Mesenchymal stem cell (in vitro differentiated cells and primary cell): ENCODE results near the gene BRD3.

Experiments
- DNase-seq: peaks from one replicate; pipeline ENCODE4 v3.0.0-alpha.2; 2013
- H2AFZ ChIP-seq: one replicate; pipeline ENCODE4 v1.6.1; 2013; ENCODE audit warnings: low read depth, mild to moderate bottlenecking, control low read depth, inconsistent platforms, low read length, moderate library complexity
- H2AK5ac ChIP-seq: 2 replicates; pipeline ENCODE4 v1.6.1; 2013; ENCODE audit warnings: low read length, moderate library complexity, mild to moderate bottlenecking, inconsistent platforms; ENCODE audit not compliant: severe bottlenecking
- H2BK120ac ChIP-seq: one replicate; pipeline ENCODE4 v1.6.1; 2013; ENCODE audit warnings: low read depth, mild to moderate bottlenecking, inconsistent platforms, low read length, moderate library complexity
- H2BK12ac ChIP-seq, 2 experiments: one replicate each; pipeline ENCODE4 v1.6.1; 2013; ENCODE audit warnings: inconsistent platforms in 2 of 2, low read length in 2 of 2, mild to moderate bottlenecking in 2 of 2, moderate library complexity in 2 of 2, control low read depth in 1 of 2
- H2BK15ac ChIP-seq: one replicate; pipeline ENCODE4 v1.6.1; 2013; ENCODE audit warnings: mild to moderate bottlenecking, low read depth, inconsistent platforms; ENCODE audit not compliant: poor library complexity, severe bottlenecking
- H2BK5ac ChIP-seq: 2 replicates; pipeline ENCODE4 v1.6.1; 2013; ENCODE audit warnings: low read depth, mild to moderate bottlenecking, low read length, control low read depth, inconsistent platforms; ENCODE audit not compliant: poor library complexity, severe bottlenecking
- H3K14ac ChIP-seq, 2 experiments: one replicate each; pipeline ENCODE4 v1.6.1; 2013; ENCODE audit warnings: inconsistent platforms in 2 of 2, low read length in 2 of 2, control low read depth in 1 of 2, mild to moderate bottlenecking in 1 of 2, moderate library complexity in 1 of 2
- H3K18ac ChIP-seq, 2 experiments: one replicate each; pipeline ENCODE4 v1.6.1; 2013; ENCODE audit warnings: inconsistent platforms in 2 of 2, low read length in 2 of 2, control low read depth in 1 of 2, low read depth in 1 of 2, mild to moderate bottlenecking in 1 of 2
- H3K23ac ChIP-seq, 2 experiments: one replicate each; pipeline ENCODE4 v1.6.1; 2013; ENCODE audit warnings: inconsistent platforms in 2 of 2, low read length in 2 of 2, mild to moderate bottlenecking in 2 of 2, moderate library complexity in 2 of 2, control low read depth in 1 of 2
- H3K27ac ChIP-seq: 2 replicates; pipeline ENCODE4 v1.5.1; 2013; ENCODE audit warnings: mild to moderate bottlenecking, moderate library complexity, low read length, control low read depth, inconsistent platforms; ENCODE audit not compliant: poor library complexity, severe bottlenecking
- H3K27me3 ChIP-seq, 2 experiments: 2 replicates each; pipeline versions ENCODE4 v1.6.1 to v1.7.0; 2013; ENCODE audit warnings: low read length in 2 of 2, mild to moderate bottlenecking in 2 of 2, moderate library complexity in 2 of 2, control low read depth in 1 of 2, inconsistent platforms in 1 of 2; ENCODE audit not compliant: control insufficient read depth in 1 of 2, insufficient read depth in 1 of 2
- H3K36me3 ChIP-seq, 2 experiments: 2 replicates each; pipeline versions ENCODE4 v1.6.1 to v1.7.0; 2013; ENCODE audit warnings: low read length in 2 of 2, control low read depth in 1 of 2, inconsistent platforms in 1 of 2, low read depth in 1 of 2, mild to moderate bottlenecking in 1 of 2; ENCODE audit not compliant: insufficient read depth in 2 of 2, control insufficient read depth in 1 of 2
- H3K4ac ChIP-seq, 2 experiments: one replicate each; pipeline ENCODE4 v1.6.1; 2013; ENCODE audit warnings: inconsistent platforms in 2 of 2, low read length in 2 of 2, mild to moderate bottlenecking in 2 of 2, moderate library complexity in 2 of 2, control low read depth in 1 of 2, low read depth in 1 of 2
- H3K4me1 ChIP-seq: 2 replicates; pipeline ENCODE4 v1.6.1; 2013; ENCODE audit warnings: low read depth, low read length, control low read depth; ENCODE audit not compliant: control insufficient read depth, insufficient read depth
- H3K4me2 ChIP-seq: 2 replicates; pipeline ENCODE4 v1.6.1; 2013; ENCODE audit warnings: low read length, mild to moderate bottlenecking, inconsistent platforms; ENCODE audit not compliant: poor library complexity, severe bottlenecking
- H3K4me3 ChIP-seq, 2 experiments: 2 replicates each; pipeline versions ENCODE4 v1.5.1 to v1.7.0; 2013; ENCODE audit warnings: low read length in 2 of 2, mild to moderate bottlenecking in 2 of 2, control low read depth in 1 of 2, low read depth in 1 of 2; ENCODE audit not compliant: insufficient read depth in 1 of 2
- H3K79me1 ChIP-seq: replicated peaks from 2 replicates; pipeline ENCODE4 v1.6.1; 2013; ENCODE audit warnings: mild to moderate bottlenecking, control low read depth, low read length, inconsistent platforms; ENCODE audit not compliant: poor library complexity, severe bottlenecking
- H3K9ac ChIP-seq: 2 replicates; pipeline ENCODE4 v1.7.0; 2013; ENCODE audit warnings: mild to moderate bottlenecking, low read length, moderate library complexity
- H3K9me3 ChIP-seq: 2 replicates; pipeline ENCODE4 v1.7.0; 2013; ENCODE audit warnings: mild to moderate bottlenecking, low read length; ENCODE audit not compliant: control insufficient read depth
- H4K8ac ChIP-seq: one replicate; pipeline ENCODE4 v1.6.1; 2013; ENCODE audit warnings: inconsistent platforms, mild to moderate bottlenecking, low read length, moderate library complexity
- H4K91ac ChIP-seq: one replicate; pipeline ENCODE4 v1.6.1; 2013; ENCODE audit warnings: mild to moderate bottlenecking, low read length, inconsistent platforms
- WGBS: methylation state at CpG from one replicate; pipeline ENCODE4 v1.1.7; 2013; ENCODE audit warnings: mixed read lengths; 5-methylcytosine and 5-hydroxymethylcytosine counted together

The BRD3 gene

DNA sequence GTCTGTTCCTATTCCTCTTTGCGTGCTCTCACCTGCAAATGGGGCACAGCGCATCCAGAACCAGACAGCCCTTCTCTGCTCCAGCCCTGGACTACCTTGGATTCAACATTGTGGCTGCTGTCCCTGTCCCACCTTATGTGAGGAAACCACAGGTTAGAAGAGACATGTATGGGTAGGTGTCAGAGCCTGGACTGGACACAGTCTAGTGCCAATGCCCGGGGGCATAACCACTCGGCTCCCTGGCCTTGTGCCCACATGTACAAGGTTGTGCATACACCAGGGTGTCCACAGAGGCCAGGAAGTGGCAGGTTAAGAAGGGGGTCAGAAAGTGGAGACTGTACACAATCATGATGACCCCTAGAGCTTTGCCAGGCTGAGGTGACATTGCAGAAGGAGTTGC is 22.1 kb upstream of the BRD3 start:
- Histone ChIP-seq H3K23ac (no peak overlapping the region), H3K4me1 (peaks cover 1% of the 10 kb centered on the region), H2BK120ac (no peak overlapping the region), H3K4me3 (no peak overlapping the region), H3K27ac (no peak overlapping the region), H3K4me2 (no peak overlapping the region), H3K4ac (no peak overlapping the region), H2AFZ (no peak overlapping the region), H3K79me1 (no peaks in the 10 kb centered on the region), H3K27me3 (peaks cover 0 to 31% of the 10 kb centered on the region in 2 experiments), H3K18ac (no peak overlapping the region), H2BK12ac (no peak overlapping the region), H3K9me3 (peaks cover 5% of the 10 kb centered on the region), H3K36me3 (no peaks in the 10 kb centered on the region), H3K14ac (no peak overlapping the region), H2AK5ac (no peak overlapping the region), H4K91ac (no peak overlapping the region), H4K8ac (no peak overlapping the region), H3K9ac (no peak overlapping the region), H2BK5ac (no peak overlapping the region), H2BK15ac (no peak overlapping the region)
- WGBS: 78% methylated on average over 4 of the region's 4 CpGs
- no peak for DNase-seq

DNA sequence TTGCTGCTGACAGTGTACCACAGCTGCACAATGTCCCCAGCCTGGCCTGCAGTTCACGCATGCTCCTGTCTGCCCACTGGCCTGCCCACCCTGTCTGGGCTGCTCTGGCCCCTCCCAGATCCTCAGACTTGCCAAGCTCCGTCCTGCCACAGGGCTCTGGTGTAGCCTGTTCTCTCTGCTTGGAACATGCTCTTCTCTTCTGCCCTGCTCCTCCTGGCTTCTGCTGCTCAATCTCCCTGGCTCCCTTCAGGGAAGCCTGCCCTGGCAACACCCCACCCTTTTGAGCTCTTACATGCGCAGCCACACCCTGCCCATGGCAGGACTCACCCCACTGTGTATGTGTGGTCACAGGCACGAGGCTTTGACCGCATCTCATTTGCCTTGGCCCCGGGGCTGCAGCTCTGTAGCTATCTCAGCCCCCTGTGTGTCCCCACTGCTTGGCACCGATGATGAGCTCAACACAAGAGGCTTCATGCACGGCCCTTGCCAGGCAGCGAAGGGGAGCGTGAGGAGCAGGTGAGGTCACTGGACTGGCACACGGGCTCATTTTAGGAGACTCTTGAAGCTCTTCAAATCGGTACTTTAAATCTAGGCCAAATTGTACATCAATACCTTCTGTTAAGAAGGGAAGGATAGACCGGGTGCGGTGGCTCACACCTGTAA is 20.4 kb upstream of the BRD3 start:
- no peak overlapping the region for H3K14ac ChIP-seq
- no peak overlapping the region for H2AFZ ChIP-seq
- H3K4me1 ChIP-seq: peaks cover under 1% of the 10 kb centered on the region
- no peak overlapping the region for H3K27ac ChIP-seq
- no peak overlapping the region for H3K4me2 ChIP-seq
- H3K36me3 ChIP-seq: no peaks in the 10 kb centered on the region
- no peak overlapping the region for H2BK120ac ChIP-seq
- H2BK15ac ChIP-seq: no peak overlapping the region
- no peak overlapping the region for H2BK5ac ChIP-seq
- peaks cover 0 to 21% of the 10 kb centered on the region in 2 experiments for H3K27me3 ChIP-seq
- H2BK12ac ChIP-seq: no peak overlapping the region
- H4K8ac ChIP-seq: no peak overlapping the region
- H3K4me3 ChIP-seq: no peak overlapping the region
- DNase-seq: no peak
- no peak overlapping the region for H3K18ac ChIP-seq
- no peak overlapping the region for H3K4ac ChIP-seq
- 88% methylated on average over 14 of the region's 14 CpGs for WGBS
- no peak overlapping the region for H3K23ac ChIP-seq
- H2AK5ac ChIP-seq: no peak overlapping the region
- no peaks in the 10 kb centered on the region for H3K79me1 ChIP-seq
- H3K9ac ChIP-seq: no peak overlapping the region
- H3K9me3 ChIP-seq: peaks cover 5% of the 10 kb centered on the region
- H4K91ac ChIP-seq: no peak overlapping the region

- Histone ChIP-seq H4K91ac (no peak overlapping the region), H3K79me1 (no peaks in the 10 kb centered on the region), H2BK15ac (no peak overlapping the region), H2AK5ac (no peak overlapping the region), H3K23ac (no peak overlapping the region), H3K36me3 (no peaks in the 10 kb centered on the region), H3K18ac (no peak overlapping the region), H2BK120ac (no peak overlapping the region), H3K4me3 (no peak overlapping the region), H3K9ac (no peak overlapping the region), H2BK5ac (no peak overlapping the region), H2BK12ac (no peak overlapping the region), H3K27ac (no peak overlapping the region), H3K4me1 (no peaks in the 10 kb centered on the region), H3K14ac (no peak overlapping the region), H3K27me3 (peaks cover 0 to 8% of the 10 kb centered on the region in 2 experiments), H3K9me3 (peaks cover 5% of the 10 kb centered on the region), H3K4me2 (no peak overlapping the region), H3K4ac (no peak overlapping the region), H2AFZ (no peak overlapping the region), H4K8ac (no peak overlapping the region)
- DNase-seq: no peak
- WGBS: 100% methylated on average over 2 of the region's 2 CpGs
These were observed 17.8 kb upstream of the BRD3 start for GRCh38 chr9:134085674-134086073.

DNA sequence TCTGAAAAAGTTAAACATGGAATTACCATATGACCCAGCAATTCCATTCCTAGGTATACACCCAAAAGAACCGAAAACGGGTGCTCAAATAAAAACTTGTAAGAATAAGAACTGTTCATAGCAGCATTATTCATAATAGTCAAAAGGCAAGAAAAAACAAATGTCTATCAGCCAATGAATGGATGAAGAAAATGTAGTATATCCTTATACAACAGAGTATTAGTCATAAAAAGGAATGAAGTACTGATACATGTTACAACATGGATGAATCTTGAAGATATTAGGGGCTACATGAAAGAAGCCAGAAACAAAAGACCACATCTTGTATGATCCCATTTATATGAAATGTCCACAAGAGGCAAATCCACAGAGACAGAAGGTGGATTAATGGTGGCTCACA is 15.6 kb upstream of the BRD3 start:
- WGBS: no CpG with 5 or more reads among the region's 2 CpGs
- H3K14ac ChIP-seq: no peak overlapping the region
- no peak overlapping the region for H3K4ac ChIP-seq
- no peak overlapping the region for H3K27ac ChIP-seq
- no peak overlapping the region for H3K4me3 ChIP-seq
- no peaks in the 10 kb centered on the region for H3K4me1 ChIP-seq
- H3K27me3 ChIP-seq: peaks cover 0 to 8% of the 10 kb centered on the region in 2 experiments
- no peak overlapping the region for H4K8ac ChIP-seq
- peaks cover 14% of the 10 kb centered on the region for H3K9me3 ChIP-seq
- H2AFZ ChIP-seq: no peak overlapping the region
- no peak overlapping the region for H3K18ac ChIP-seq
- no peak overlapping the region for H3K4me2 ChIP-seq
- H2BK5ac ChIP-seq: no peak overlapping the region
- no peak overlapping the region for H2AK5ac ChIP-seq
- H3K79me1 ChIP-seq: no peaks in the 10 kb centered on the region
- H3K23ac ChIP-seq: no peak overlapping the region
- H2BK120ac ChIP-seq: no peak overlapping the region
- no peak for DNase-seq
- H2BK15ac ChIP-seq: no peak overlapping the region
- no peak overlapping the region for H3K9ac ChIP-seq
- no peak overlapping the region for H2BK12ac ChIP-seq
- H4K91ac ChIP-seq: no peak overlapping the region
- H3K36me3 ChIP-seq: no peaks in the 10 kb centered on the region
